ENCODE data around the gene RPP21.
"Not testable (repeated sequence)": the region's sequence is repeated elsewhere in the genome, so short reads cannot be mapped to it uniquely, and the experiment has no call there.

The RPP21 gene

DNA sequence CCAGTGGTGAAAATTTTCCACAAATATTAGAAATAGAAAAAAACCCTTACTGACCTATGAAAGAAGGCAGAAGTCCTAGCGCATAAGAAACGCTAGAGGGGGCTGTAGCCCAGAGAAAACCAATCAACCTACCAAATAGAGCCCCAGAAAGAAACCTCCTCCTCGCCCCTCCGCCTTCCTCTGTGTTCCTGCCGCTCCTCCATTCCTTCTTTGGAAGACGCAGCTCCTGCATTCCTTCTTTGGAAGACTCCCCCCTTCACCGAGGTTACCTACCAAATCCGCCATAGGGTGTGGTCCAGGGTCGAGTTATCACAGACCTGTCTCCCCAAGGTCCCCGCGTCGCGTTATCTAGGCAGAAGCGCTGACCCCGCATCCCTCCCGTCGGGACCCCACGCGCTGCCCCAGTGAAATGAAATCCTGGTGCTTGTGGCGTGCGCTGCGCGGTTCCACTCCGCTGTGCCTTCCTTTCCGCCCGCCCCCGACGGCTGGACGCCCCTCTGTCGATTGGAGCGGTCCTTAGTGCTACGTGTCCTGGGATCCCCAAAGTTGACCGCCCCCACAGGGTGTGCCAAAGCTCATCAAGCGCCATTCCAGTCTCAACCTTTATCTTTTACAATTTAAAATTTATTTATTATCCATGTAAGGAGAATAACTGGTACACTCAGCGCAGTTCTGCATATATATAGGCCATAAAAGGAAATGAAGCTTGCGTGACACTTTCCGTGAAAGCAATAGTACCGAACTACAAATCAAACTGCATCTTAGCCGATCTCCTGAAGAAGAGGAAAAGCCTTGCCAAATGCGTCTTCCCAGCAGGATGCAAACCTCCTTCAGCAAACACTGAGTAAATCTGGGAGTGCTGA, 13.0 kb downstream of the RPP21 start:
- DNase-seq (ENCODE audit: extremely low spot score): peak; percentile 86
- CTCF ChIA-PET: interaction anchor here (0.6 to 1.2 kb wide), 9 partner anchors 10 to 175 kb away, joined by 3 to 6 read pairs (median 3); no protein-coding TSS in a partner anchor
- POLR2A ChIA-PET: interaction anchor here (0.6 to 1.6 kb wide), 2 partner anchors 9 to 32 kb away, joined by 3 to 5 read pairs; no protein-coding TSS in a partner anchor
- TF ChIP-seq ELF4 (IDR thresholded peaks at IDR 0.05) (no peak), ZNF384 (IDR thresholded peaks at IDR 0.05) (peak; percentile 50; the same call in 1 of the 2 replicates), L3MBTL2 (conservative IDR thresholded peaks at IDR 0.05) (peak; percentile 46), ARNT (IDR thresholded peaks at IDR 0.05) (no peak)

DNA sequence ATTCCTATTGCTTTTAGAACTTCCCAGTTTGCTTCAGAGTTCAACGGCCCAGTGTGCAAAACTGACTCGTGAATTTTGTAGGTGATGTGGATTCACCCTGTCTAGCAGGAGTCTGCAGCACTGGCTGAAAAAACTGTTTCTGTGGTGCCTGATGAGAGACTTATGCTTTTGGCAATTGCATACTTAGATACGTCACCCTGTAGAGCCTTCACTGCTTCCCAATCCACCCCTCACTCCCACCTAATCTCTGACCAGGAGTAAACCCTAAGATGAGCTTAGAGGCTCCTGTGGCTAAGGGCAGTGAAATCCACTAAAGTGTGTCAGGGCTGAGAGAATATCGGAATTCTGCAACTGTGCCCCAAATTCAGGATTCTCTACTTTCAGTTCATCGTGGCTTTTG, 14.3 kb downstream of the RPP21 start:
- CTCF ChIA-PET: interaction anchor here (1.2 kb wide), 1 partner anchor 52 kb away, joined by 6 read pairs; no protein-coding TSS in a partner anchor
- TF ChIP-seq FOXK2 (IDR thresholded peaks at IDR 0.05) (no peak), TARDBP (IDR thresholded peaks at IDR 0.05) (no peak), FOXM1 (IDR thresholded peaks at IDR 0.05; ENCODE audit: borderline replicate concordance) (no peak), LEF1 (IDR thresholded peaks at IDR 0.05; ENCODE audit: borderline replicate concordance) (no peak), ZNF384 (IDR thresholded peaks at IDR 0.05) (no peak), FOXA1 (IDR thresholded peaks at IDR 0.05) (no peak), PKNOX1 (IDR thresholded peaks at IDR 0.05) (no peak), NFRKB (IDR thresholded peaks at IDR 0.05) (no peak), BHLHE40 (IDR thresholded peaks at IDR 0.05; ENCODE audit: borderline replicate concordance) (no peak), ELF4 (IDR thresholded peaks at IDR 0.05) (no peak), L3MBTL2 (conservative IDR thresholded peaks at IDR 0.05) (no peak), HDGF (IDR thresholded peaks at IDR 0.05; ENCODE audit: borderline replicate concordance) (no peak), SP1 (IDR thresholded peaks at IDR 0.05) (no peak), ARNT (IDR thresholded peaks at IDR 0.05) (no peak), SUZ12 (IDR thresholded peaks at IDR 0.05) (no peak), CTBP1 (IDR thresholded peaks at IDR 0.05; ENCODE audit: borderline replicate concordance) (no peak)
- POLR2A ChIA-PET: interaction anchor here (1.6 kb wide), 2 partner anchors 15 to 33 kb away, joined by 3 to 5 read pairs; partner anchors contain the start of gene RPP21
- DNase-seq (ENCODE audit: extremely low spot score): no peak

- TF ChIP-seq NFRKB (IDR thresholded peaks at IDR 0.05) (no peak), ZNF384 (IDR thresholded peaks at IDR 0.05) (no peak), L3MBTL2 (conservative IDR thresholded peaks at IDR 0.05) (no peak), FOXK2 (IDR thresholded peaks at IDR 0.05) (no peak), HDGF (IDR thresholded peaks at IDR 0.05; ENCODE audit: borderline replicate concordance) (no peak), PKNOX1 (IDR thresholded peaks at IDR 0.05) (no peak), FOXM1 (IDR thresholded peaks at IDR 0.05; ENCODE audit: borderline replicate concordance) (no peak)
- DNase-seq (ENCODE audit: extremely low spot score): no peak
- CTCF ChIA-PET: no interaction called here
- POLR2A ChIA-PET: interaction anchor here (1.6 kb wide), 1 partner anchor 16 kb away, joined by 3 read pairs; the partner anchor contains the start of gene RPP21
These were observed 15.2 kb downstream of the RPP21 start for GRCh38 chr6:30360139-30360538.

DNA sequence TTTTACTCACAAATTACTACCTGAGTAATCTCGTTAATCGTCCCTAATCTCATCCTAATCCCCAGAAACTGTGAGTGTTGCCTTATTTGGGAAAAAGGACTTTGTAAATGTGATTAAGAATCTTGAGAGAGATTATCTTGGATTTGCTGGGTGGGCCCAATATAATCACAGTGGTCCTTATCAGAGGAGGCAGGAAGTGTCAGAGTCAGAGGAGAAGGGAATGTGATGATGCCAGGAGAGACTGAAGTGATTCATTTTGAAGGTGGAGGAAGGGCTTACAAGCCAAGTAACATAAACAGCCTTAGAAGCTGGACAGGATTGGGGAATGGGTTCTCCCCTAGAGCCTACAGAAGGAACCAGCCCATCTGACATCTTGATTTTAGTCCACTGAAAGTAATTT, 16.7 kb downstream of the RPP21 start:
- no peak for TF ChIP-seq SP1 (IDR thresholded peaks at IDR 0.05)
- TF ChIP-seq FOXA1 (IDR thresholded peaks at IDR 0.05): no peak
- TF ChIP-seq BHLHE40 (IDR thresholded peaks at IDR 0.05; ENCODE audit: borderline replicate concordance): no peak
- TF ChIP-seq PKNOX1 (IDR thresholded peaks at IDR 0.05): no peak
- TF ChIP-seq NFRKB (IDR thresholded peaks at IDR 0.05): no peak
- TF ChIP-seq CTBP1 (IDR thresholded peaks at IDR 0.05; ENCODE audit: borderline replicate concordance): no peak
- no peak for TF ChIP-seq FOXK2 (IDR thresholded peaks at IDR 0.05)
- TF ChIP-seq L3MBTL2 (conservative IDR thresholded peaks at IDR 0.05): no peak
- TF ChIP-seq HDGF (IDR thresholded peaks at IDR 0.05; ENCODE audit: borderline replicate concordance): no peak
- no peak for TF ChIP-seq TARDBP (IDR thresholded peaks at IDR 0.05)
- TF ChIP-seq SUZ12 (IDR thresholded peaks at IDR 0.05): no peak
- no peak for TF ChIP-seq ZNF384 (IDR thresholded peaks at IDR 0.05)
- TF ChIP-seq ELF4 (IDR thresholded peaks at IDR 0.05): no peak
- no peak for TF ChIP-seq FOXM1 (IDR thresholded peaks at IDR 0.05; ENCODE audit: borderline replicate concordance)
- ChIA-PET POLR2A (no interaction called here), CTCF (no interaction called here)

DNA sequence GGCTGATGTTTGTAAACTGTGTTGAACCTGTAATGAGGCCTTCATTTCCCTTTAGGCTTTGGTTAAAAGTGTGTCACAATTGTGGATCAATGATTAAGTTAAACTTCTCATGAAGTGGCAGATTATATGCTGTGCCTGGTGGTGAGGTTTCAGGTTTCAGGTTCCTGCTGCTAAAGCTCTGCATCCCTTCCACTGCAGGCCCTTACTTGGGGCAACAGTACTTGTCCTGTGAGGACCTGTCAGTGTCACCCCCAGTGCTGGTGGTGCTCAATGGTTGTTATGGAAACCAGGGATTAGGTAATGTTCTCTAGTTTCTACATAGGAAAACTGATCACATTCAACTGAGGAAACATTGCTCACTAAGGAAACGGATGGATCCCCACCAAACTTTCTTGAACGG, 18.5 kb downstream of the RPP21 start:
- CTCF ChIA-PET: no interaction called here
- no peak for DNase-seq (ENCODE audit: extremely low spot score)
- POLR2A ChIA-PET: no interaction called here
- TF ChIP-seq TARDBP (IDR thresholded peaks at IDR 0.05) (no peak), BHLHE40 (IDR thresholded peaks at IDR 0.05; ENCODE audit: borderline replicate concordance) (no peak)

More for the DNA sequence above, 16.7 kb downstream of the RPP21 start:
- no peak for DNase-seq (ENCODE audit: extremely low spot score)

- CTCF ChIA-PET: no interaction called here
These were observed 19.6 kb downstream of the RPP21 start for GRCh38 chr6:30364591-30364990.

DNA sequence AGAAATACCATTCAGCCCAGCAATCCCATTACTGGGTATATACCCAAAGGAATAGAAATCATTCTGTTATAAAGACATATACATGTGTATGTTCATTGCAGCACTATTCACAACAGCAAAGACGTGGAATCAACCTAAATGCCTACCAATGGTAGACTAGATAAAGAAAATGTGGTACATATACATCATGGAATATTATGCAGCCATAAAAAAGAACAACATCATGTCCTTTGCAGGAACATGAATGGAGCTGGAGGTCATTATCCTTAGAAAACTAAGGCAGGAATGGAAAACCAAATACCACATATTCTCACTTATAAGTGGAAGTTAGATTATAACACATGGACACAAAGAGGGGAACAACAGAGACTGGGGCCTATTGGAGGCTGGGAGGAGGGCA, 24.3 kb downstream of the RPP21 start:
- DNase-seq (ENCODE audit: extremely low spot score); POLR2A ChIA-PET; CTCF ChIA-PET: not testable (repeated sequence)

More at GRCh38 chr6:30364591-30364990, 19.6 kb downstream of the RPP21 start:
- DNase-seq (ENCODE audit: extremely low spot score): no peak
- TF ChIP-seq FOXK2 (IDR thresholded peaks at IDR 0.05) (no peak), ELF4 (IDR thresholded peaks at IDR 0.05) (no peak), FOXA1 (IDR thresholded peaks at IDR 0.05) (no peak)
- POLR2A ChIA-PET: no interaction called here
